Measurements from ENCODE around the gene KIAA2012. TPM values are rescaled to one million over a fixed set of nuclear protein-coding genes. Genes with fewer than 3 reads are reported as not detected.

KIAA2012 gene
- total and polyA plus RNA-seq, 2 of the 8 experiments (the other 6 are each of a cell fraction or from before 2014, with no cell fraction given) = not detected

DNA sequence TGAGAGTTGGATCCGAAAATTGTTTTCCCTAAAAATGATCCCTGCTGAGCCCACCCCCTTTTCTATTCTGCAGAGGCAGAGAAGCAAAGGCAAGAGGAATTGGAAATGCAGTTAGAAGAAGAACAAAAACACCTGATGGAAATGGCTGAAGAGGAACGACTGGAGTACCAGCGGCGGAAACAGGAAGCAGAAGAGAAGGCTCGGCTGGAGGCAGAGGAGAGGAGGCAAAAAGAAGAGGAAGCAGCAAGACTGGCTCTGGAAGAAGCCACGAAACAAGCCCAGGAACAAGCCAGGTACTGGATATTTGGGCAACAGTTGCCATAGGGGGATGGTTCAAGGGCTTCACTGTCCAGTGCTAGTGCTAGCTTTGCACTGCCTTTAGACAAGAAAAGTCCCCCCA lies 123.7 kb downstream of the KIAA2012 start:
- H3K27ac ChIP-seq (ENCODE audit: low read depth, low read length) = no peak overlapping the region
- H3K4ac ChIP-seq (replicated peaks; ENCODE audit: insufficient read length, low read depth, low read length) = no peak overlapping the region
- H3K14ac ChIP-seq (ENCODE audit: insufficient read length) = no peak overlapping the region
- no peak overlapping the region for H3K9ac ChIP-seq (replicated peaks in 1 of 4; ENCODE audit: extremely low read depth in 1 of 4, low read depth in 3 of 4, low read length in 3 of 4)
- H3K79me2 ChIP-seq (ENCODE audit: control insufficient read depth in 1 of 2, insufficient read depth in 2 of 2, low read length in 2 of 2) = no peaks in the 10 kb centered on the region
- no peaks in the 10 kb centered on the region for H3K23me2 ChIP-seq (ENCODE audit: low read depth, low read length)
- H3K27me3 ChIP-seq (replicated peaks in 1 of 4; ENCODE audit: control insufficient read depth in 3 of 4, extremely low read depth in 1 of 4, insufficient read depth in 3 of 4, low read length in 3 of 4) = no peaks in the 10 kb centered on the region
- H2BK12ac ChIP-seq (ENCODE audit: low read depth, low read length) = no peak overlapping the region
- H2BK120ac ChIP-seq (replicated peaks; ENCODE audit: low read depth, low read length) = no peak overlapping the region
- no peak overlapping the region for H2BK5ac ChIP-seq (ENCODE audit: low read depth, low read length)
- H3K18ac ChIP-seq (ENCODE audit: extremely low read depth, low read length) = no peak overlapping the region
- no peak for FAIRE-seq
- no peak overlapping the region for H3K4me3 ChIP-seq (ENCODE audit: extremely low read depth in 1 of 4, insufficient read depth in 2 of 4, low read depth in 3 of 4, low read length in 4 of 4)
- H3K79me1 ChIP-seq (ENCODE audit: low read depth, low read length) = peaks cover 2% of the 10 kb centered on the region; the same call in 1 of the 2 replicates
- H4K91ac ChIP-seq (replicated peaks; ENCODE audit: insufficient read length, low read length) = no peak overlapping the region
- no peaks in the 10 kb centered on the region for H3K36me3 ChIP-seq (ENCODE audit: control insufficient read depth in 2 of 4, insufficient read depth in 4 of 4, low read length in 3 of 4)
- no peak overlapping the region for H3K56ac ChIP-seq (replicated peaks; ENCODE audit: insufficient read length, low read depth, low read length)
- H3K9me3 ChIP-seq (ENCODE audit: insufficient read depth in 2 of 2, low read depth in 1 of 2, low read length in 1 of 2) = no peaks in the 10 kb centered on the region
- H2AFZ ChIP-seq (ENCODE audit: low read length) = no peak overlapping the region
- CTCF ChIA-PET (ENCODE audit: partially characterized antibody) = interaction anchor here (1.6 kb wide), 1 partner anchor 19 kb away, joined by 6 read pairs; no protein-coding TSS in a partner anchor
- peaks cover 0 to 3% (median 0%) of the 10 kb centered on the region in 4 experiments; a peak in 2 of 7 replicates for H3K4me1 ChIP-seq (replicated peaks in 1 of 4; ENCODE audit: control insufficient read depth in 3 of 4, insufficient read depth in 4 of 4, low read length in 3 of 4)
- POLR2A ChIA-PET (ENCODE audit: partially characterized antibody) = interaction anchor here (1.1 kb wide), 2 partner anchors 9 to 73 kb away, joined by 3 read pairs; no protein-coding TSS in a partner anchor
- H3K4me2 ChIP-seq (ENCODE audit: insufficient read depth in 1 of 2, low read depth in 2 of 2, low read length in 2 of 2) = no peak overlapping the region
- DNase-seq (ENCODE audit: low read depth in 1 of 2, low spot score in 2 of 2) = no peak
- H2AK5ac ChIP-seq (ENCODE audit: low read depth, low read length) = no peak overlapping the region
- no peak overlapping the region for H2BK15ac ChIP-seq (ENCODE audit: low read length)
- no peak overlapping the region for H4K5ac ChIP-seq (ENCODE audit: insufficient read length, low read depth, low read length)
- 93% methylated on average over 6 of the region's 6 CpGs; no CpG with 5 or more reads in 1 of the 2 experiments for WGBS, 2 experiments (ENCODE audit: extremely low coverage in 1 of 2, insufficient coverage in 1 of 2, insufficient read length in 1 of 2, insufficient replicate concordance in 2 of 2, low coverage in 1 of 2, low lambda C conversion rate in 2 of 2, missing lambda C conversion rate in 1 of 2)
- H4K8ac ChIP-seq (ENCODE audit: extremely low read depth, insufficient read depth, low read length) = no peak overlapping the region
- H2BK20ac ChIP-seq (ENCODE audit: low read length) = no peak overlapping the region
- no peaks in the 10 kb centered on the region for H4K20me1 ChIP-seq (replicated peaks in 1 of 2; ENCODE audit: control insufficient read depth in 1 of 2, insufficient read depth in 2 of 2, low read length in 2 of 2)
- H3K23ac ChIP-seq (ENCODE audit: insufficient read length) = no peak overlapping the region
- TF ChIP-seq ATF3 (IDR thresholded peaks at IDR 0.05; ENCODE audit: insufficient read depth, low read depth, low read length) (no peak), KDM5A (IDR thresholded peaks at IDR 0.05; ENCODE audit: low read length) (no peak)

Measured in H1 (cell line).